Astrocyte (in vitro differentiated cells and primary cell): ENCODE results near the gene MOCS3. TPM values are rescaled to one million over a fixed set of nuclear protein-coding genes. Genes with fewer than 3 reads are reported as not detected.

Experiments
- DNase-seq: peaks from one replicate; pipeline ENCODE4 v3.0.0-alpha.2; 2010; ENCODE audit warnings: low read depth
- FAIRE-seq: peaks from 2 replicates; lab custom pipeline; 2011; peaks lifted over from hg19 to GRCh38; lab: Jason Lieb, UNC
- H2AFZ ChIP-seq: 2 replicates; pipeline ENCODE4 v1.6.0; 2012; ENCODE audit warnings: low read depth, low read length, inconsistent platforms
- H3K27ac ChIP-seq: 2 replicates; pipeline ENCODE4 v1.5.1; 2011; ENCODE audit warnings: low read depth, low read length, inconsistent platforms
- H3K27me3 ChIP-seq: 2 replicates; pipeline ENCODE4 v1.6.0; 2011; ENCODE audit warnings: low read length, inconsistent platforms; ENCODE audit not compliant: insufficient read depth
- H3K36me3 ChIP-seq: 2 replicates; pipeline ENCODE4 v1.5.1; 2011; ENCODE audit warnings: low read length, inconsistent platforms; ENCODE audit not compliant: insufficient read depth
- H3K4me1 ChIP-seq: 2 replicates; pipeline ENCODE4 v1.5.1; 2011; ENCODE audit warnings: low read length, inconsistent platforms; ENCODE audit not compliant: insufficient read depth
- H3K4me2 ChIP-seq: 2 replicates; pipeline ENCODE4 v1.6.0; 2012; ENCODE audit warnings: low read length, inconsistent platforms
- H3K4me3 ChIP-seq: 2 replicates; pipeline ENCODE4 v1.5.1; 2011; ENCODE audit warnings: low read depth, mild to moderate bottlenecking, low read length, inconsistent platforms; ENCODE audit not compliant: insufficient read depth
- H3K79me2 ChIP-seq: 2 replicates; pipeline ENCODE4 v1.6.0; 2012; ENCODE audit warnings: mild to moderate bottlenecking, low read length, inconsistent platforms; ENCODE audit not compliant: insufficient read depth
- H3K9ac ChIP-seq: 2 replicates; pipeline ENCODE4 v1.6.0; 2012; ENCODE audit warnings: mild to moderate bottlenecking, low read length, inconsistent platforms
- H3K9me3 ChIP-seq: 2 replicates; pipeline ENCODE4 v1.5.1; 2012; ENCODE audit warnings: low read depth, mild to moderate bottlenecking, low read length, inconsistent platforms; ENCODE audit not compliant: insufficient read depth
- H4K20me1 ChIP-seq: 2 replicates; pipeline ENCODE4 v1.6.0; 2012; ENCODE audit warnings: low read length, inconsistent platforms; ENCODE audit not compliant: insufficient read depth
- H3K27ac Mint-ChIP-seq: one replicate; pipeline ENCODE4 v1.8.0; 2021; ENCODE audit warnings: mild to moderate bottlenecking, mixed read lengths; ENCODE audit not compliant: unreplicated experiment
- H3K27me3 Mint-ChIP-seq: one replicate; pipeline ENCODE4 v1.8.0; 2021; ENCODE audit warnings: low read depth, mixed read lengths; ENCODE audit not compliant: unreplicated experiment
- H3K36me3 Mint-ChIP-seq: one replicate; pipeline ENCODE4 v1.8.0; 2021; ENCODE audit warnings: low read depth, mixed read lengths; ENCODE audit not compliant: unreplicated experiment
- H3K4me1 Mint-ChIP-seq: one replicate; pipeline ENCODE4 v1.8.0; 2021; ENCODE audit warnings: low read depth, mixed read lengths; ENCODE audit not compliant: unreplicated experiment
- H3K4me3 Mint-ChIP-seq: one replicate; pipeline ENCODE4 v1.8.0; 2021; ENCODE audit warnings: mild to moderate bottlenecking, moderate library complexity, mixed read lengths; ENCODE audit not compliant: unreplicated experiment
- H3K9me3 Mint-ChIP-seq: one replicate; pipeline ENCODE4 v1.8.0; 2021; ENCODE audit warnings: mild to moderate bottlenecking, mixed read lengths; ENCODE audit not compliant: unreplicated experiment
- CTCF ChIP-seq: IDR thresholded peaks from 2 replicates; pipeline ENCODE4 v1.5.1; 2011; ENCODE audit warnings: low read depth, mild to moderate bottlenecking, inconsistent platforms, low read length, moderate library complexity; ENCODE audit not compliant: insufficient read depth
- total RNA-seq: library from RNA; stranded (reverse); gene quantifications from 2 replicates; pipeline ENCODE4 v1.2.1, GENCODE V29; 2021

Gene MOCS3
- total RNA-seq, 1 donor from 2014 or later = 5.8 TPM

GRCh38 chr20:51012357-51012756 lies 53.7 kb downstream of the MOCS3 start:
- Mint-ChIP-seq H3K36me3 (peaks cover 9% of the 10 kb centered on the region), H3K27me3 (no peaks in the 10 kb centered on the region), H3K4me1 (peaks cover 10% of the 10 kb centered on the region), H3K27ac (no peak overlapping the region), H3K4me3 (no peak overlapping the region), H3K9me3 (peaks cover 2% of the 10 kb centered on the region)
- Histone ChIP-seq H4K20me1 (peaks cover 75% of the 10 kb centered on the region), H3K27ac (no peak overlapping the region), H3K27me3 (no peaks in the 10 kb centered on the region), H3K36me3 (peaks cover 25% of the 10 kb centered on the region), H3K4me2 (no peak overlapping the region), H3K4me3 (no peak overlapping the region), H3K79me2 (peaks cover 76% of the 10 kb centered on the region), H2AFZ (no peak overlapping the region), H3K9ac (no peak overlapping the region), H3K4me1 (peaks cover 8% of the 10 kb centered on the region), H3K9me3 (no peaks in the 10 kb centered on the region)
- no peak for TF ChIP-seq CTCF
- FAIRE-seq = no peak
- DNase-seq = no peak

Other genes with a start within 250 kb of the MOCS3 start
- 10.1 and 13.1 TPM in 2 replicates for gene PARD6B, start 227.2 kb upstream of the MOCS3 start, total RNA-seq
- gene BCAS4, start 163.8 kb upstream of the MOCS3 start, total RNA-seq = 13.2 and 16.7 TPM in 2 replicates
- gene ADNP, start 27.4 kb upstream of the MOCS3 start, total RNA-seq = 63.9 and 72.1 TPM in 2 replicates
- gene DPM1, start 286 bp upstream of the MOCS3 start, total RNA-seq = 57.9 and 63.4 TPM in 2 replicates
- 45.5 and 45.9 TPM in 2 replicates for gene KCNG1, start 64.3 kb downstream of the MOCS3 start, total RNA-seq